K562 (cell line): ENCODE data around the gene CD68. TPM values are rescaled to one million over a fixed set of nuclear protein-coding genes. Genes with fewer than 3 reads are reported as not detected.

Experiments used
- CHCHD3 ChIP-seq: fragments of 250-450 bp; sonication (Bioruptor Pico); IDR thresholded peaks from 2 replicates; pipeline ENCODE4 v2.1.2; 2022; ENCODE audit warnings: mild to moderate bottlenecking
- CHD7 ChIP-seq: fragments of 200-600 bp; sonication (generic); IDR thresholded peaks from one replicate; pipeline ENCODE4 v1.6.1; 2012; ENCODE audit warnings: mild to moderate bottlenecking, low read depth, low read length, inconsistent platforms
- E2F8 ChIP-seq: fragments of 450-650 bp; IDR thresholded peaks from 2 replicates; pipeline ENCODE4 v1.7.1; 2018; ENCODE audit warnings: mild to moderate bottlenecking, low read depth; ENCODE audit not compliant: partially characterized antibody
- ELK1 ChIP-seq: sonication (generic); formaldehyde crosslinking; IDR thresholded peaks from 2 replicates; pipeline ENCODE4 v1.8.1; 2022; ENCODE audit warnings: missing genetic modification reagents
- FOXA1 ChIP-seq: fragments of 450-650 bp; IDR thresholded peaks from 2 replicates; pipeline ENCODE4 v1.6.1; 2016; ENCODE audit warnings: mild to moderate bottlenecking, borderline replicate concordance
- HLTF ChIP-seq: fragments of 450-650 bp; IDR thresholded peaks from 2 replicates; pipeline ENCODE4 v1.6.1; 2016
- MED1 ChIP-seq: sonication (generic); formaldehyde crosslinking; IDR thresholded peaks from 2 replicates; pipeline ENCODE4 v1.8.1; 2023; ENCODE audit warnings: missing genetic modification reagents, borderline replicate concordance
- NCOR1 ChIP-seq: fragments of 450-650 bp; IDR thresholded peaks from 2 replicates; pipeline ENCODE4 v1.6.1; 2016; ENCODE audit warnings: mild to moderate bottlenecking, moderate library complexity
- ZNF253 ChIP-seq: fragments of 250-450 bp; sonication (Bioruptor Pico); conservative IDR thresholded peaks from 2 replicates; pipeline ENCODE4 v1.6.1; 2021; ENCODE audit warnings: mild to moderate bottlenecking
- ZNF263 ChIP-seq: sonication (generic); formaldehyde crosslinking; IDR thresholded peaks from 2 replicates; pipeline ENCODE4 v1.8.0; 2022; ENCODE audit warnings: mild to moderate bottlenecking, missing genetic modification reagents, borderline replicate concordance
- ZNF707 ChIP-seq: fragments of 250-450 bp; sonication (Bioruptor Pico); conservative IDR thresholded peaks from 2 replicates; pipeline ENCODE4 v1.8.0; 2022; ENCODE audit warnings: inconsistent platforms, mild to moderate bottlenecking, moderate library complexity
- ZSCAN29 ChIP-seq: fragments of 450-650 bp; IDR thresholded peaks from 2 replicates; pipeline ENCODE4 v1.6.1; 2017
- polyA plus RNA-seq, 8 experiments: library from polyadenylated mRNA; depleted of rRNA in 4 of 8; stranded (reverse) in 5 of 8; unstranded in 3 of 8; fragments of >200 nt; fragmentation: Nextera tagmentation in 2 of 8; fragmentation: Illumina TruSeq in 1 of 8; extraction: Ambion mirVana in 2 of 8; extraction: Trizol in 1 of 8; gene quantifications; 2 replicates each; pipeline versions ENCODE4 v1.2.1 to v1.2.3, GENCODE V29; 2011 to 2014; ENCODE audit warnings: inconsistent platforms in 1 of 8, missing spikeins in 1 of 8
- total RNA-seq, 7 experiments: library from RNA; depleted of rRNA in 6 of 7; stranded (reverse); fragments of >200 nt in 6 of 7; fragmentation: Illumina TruSeq in 2 of 7; extraction: Trizol in 2 of 7; gene quantifications; 2 replicates each; pipeline versions ENCODE4 v1.2.1 to v1.2.3, GENCODE V29; 2011 to 2021; ENCODE audit warnings: low replicate concordance in 1 of 7

The CD68 gene
- total and polyA plus RNA-seq, 9 of the 15 experiments (the other 6 are each of a cell fraction or from before 2014, with no cell fraction given): 28.2 to 89.8 (median 37.7) TPM

GRCh38 chr17:7580604-7581575 is 1.5 kb downstream of the CD68 start (continued):
- TF ChIP-seq CHCHD3 (CRISPR knock-in tag) (no peak), MED1 (CRISPR knock-in tag) (no peak), CHD7 (no peak), ZSCAN29 (no peak), ELK1 (CRISPR knock-in tag) (no peak), ZNF253 (CRISPR knock-in tag) (no peak), FOXA1 (no peak), HLTF (no peak), ZNF263 (peak; percentile 86; the same call in 1 of the 2 replicates), ZNF707 (CRISPR knock-in tag) (no peak), NCOR1 (peak; percentile 47; the same call in 1 of the 2 replicates), E2F8 (no peak)
